GM12891 (cell line): Measurements from ENCODE around the gene ZNF132.

Experiments used
- POLR2A ChIP-seq: IDR thresholded peaks from 2 replicates; pipeline ENCODE4 v1.6.1; 2011; ENCODE audit warnings: low read depth, low read length, control low read depth
- POLR2AphosphoS5 ChIP-seq: IDR thresholded peaks from 2 replicates; pipeline ENCODE4 v1.6.1; 2011; ENCODE audit warnings: low read depth, low read length, control low read depth

DNA sequence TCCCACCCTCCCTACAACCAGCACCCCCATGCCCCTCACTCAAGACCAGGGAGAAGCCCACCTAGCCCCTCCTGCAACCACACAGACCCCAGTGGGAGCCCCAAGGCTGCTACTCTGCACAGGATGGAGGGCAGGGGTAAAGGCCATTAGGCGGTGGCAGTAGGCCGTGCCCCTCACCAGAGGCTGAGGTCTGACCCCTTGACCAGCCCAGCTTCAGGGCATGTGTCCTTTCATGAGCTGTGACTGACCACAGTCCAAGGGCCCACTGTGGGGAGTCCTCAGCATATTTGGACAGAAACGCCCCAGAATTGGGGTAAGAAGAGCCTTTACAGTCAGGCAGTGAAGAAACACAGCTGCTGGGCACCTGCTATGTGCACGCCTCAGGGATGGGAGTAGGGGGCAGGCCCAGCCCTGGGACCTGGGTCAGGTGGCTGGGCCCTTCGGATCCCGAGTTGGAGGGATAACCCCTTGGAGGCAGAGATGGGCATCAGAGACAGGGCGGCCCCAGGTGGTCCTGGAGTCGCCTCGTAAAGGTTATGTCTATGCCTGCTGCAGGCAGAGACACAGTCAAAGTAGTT lies 54.6 kb downstream of the ZNF132 start:
- TF ChIP-seq POLR2AphosphoS5: no peak
- TF ChIP-seq POLR2A: no peak
